OCI-LY3 (cell line): ENCODE data around the gene HTT.

Experiments
- H2AFZ ChIP-seq: fragments of 200-600, 300-600 bp; shearing (Covaris generic); 2 replicates; pipeline ENCODE4 v1.6.0; 2014; ENCODE audit warnings: antibody characterized with exemption, low read depth, low read length
- H3K27ac ChIP-seq: fragments of 200-600, 300-600 bp; sonication (generic); 2 replicates; pipeline ENCODE4 v1.5.1; 2014; ENCODE audit warnings: mild to moderate bottlenecking, low read length, moderate library complexity, mixed read lengths
- H3K27me3 ChIP-seq: fragments of 200-600, 300-600 bp; sonication (generic); 2 replicates; pipeline ENCODE4 v1.6.1; 2014; ENCODE audit warnings: low read depth, low read length, mixed read lengths
- H3K36me3 ChIP-seq: fragments of 200-600, 300-600 bp; sonication (generic); replicated peaks from 2 replicates; pipeline ENCODE3; 2014; ENCODE audit warnings: low read depth, low read length, mixed read lengths
- H3K4me1 ChIP-seq: fragments of 300-600, 200-600 bp; sonication (generic); 2 replicates; pipeline ENCODE4 v1.6.1; 2014; ENCODE audit warnings: low read length, mixed read lengths
- H3K4me2 ChIP-seq: fragments of 200-600, 300-600 bp; sonication (generic); 2 replicates; pipeline ENCODE4 v1.6.1; 2014; ENCODE audit warnings: low read length, mixed read lengths
- H3K4me3 ChIP-seq: fragments of 300-600, 200-600 bp; sonication (generic); 2 replicates; pipeline ENCODE4 v1.5.1; 2014; ENCODE audit warnings: antibody characterized with exemption, mild to moderate bottlenecking, low read length, moderate library complexity
- H3K79me2 ChIP-seq: fragments of 300-600, 200-600 bp; shearing (Covaris generic); 2 replicates; pipeline ENCODE4 v1.6.1; 2014; ENCODE audit warnings: mild to moderate bottlenecking, low read length, mixed read lengths
- H3K9ac ChIP-seq: fragments of 300-600, 200-600 bp; shearing (Covaris generic); 2 replicates; pipeline ENCODE4 v1.6.0; 2014; ENCODE audit warnings: mild to moderate bottlenecking, low read length, moderate library complexity
- H3K9me3 ChIP-seq: fragments of 200-600, 300-600 bp; shearing (Covaris generic); 2 replicates; pipeline ENCODE4 v1.6.1; 2014; ENCODE audit warnings: low read length, mixed read lengths; ENCODE audit not compliant: insufficient read depth
- H4K20me1 ChIP-seq: fragments of 200-600, 300-600 bp; sonication (generic); 2 replicates; pipeline ENCODE4 v1.6.1; 2016; ENCODE audit warnings: low read length, mixed read lengths; ENCODE audit not compliant: insufficient read depth
- CTCF ChIP-seq: fragments of 200-600, 300-600 bp; sonication (generic); IDR thresholded peaks from 2 replicates; pipeline ENCODE4 v1.5.1; 2014; ENCODE audit warnings: antibody characterized with exemption, low read length, low read depth
- EZH2phosphoT487 ChIP-seq: fragments of 200-600 bp; shearing (Covaris generic); IDR thresholded peaks from 2 replicates; pipeline ENCODE4 v1.6.1; 2018; ENCODE audit warnings: antibody characterized with exemption, mixed run types, low read depth

HTT gene

GRCh38 chr4:3253808-3254207, 179.3 kb downstream of the HTT start:
- Histone ChIP-seq H3K9ac (no peak overlapping the region), H3K27ac (no peak overlapping the region), H2AFZ (no peak overlapping the region), H4K20me1 (no peaks in the 10 kb centered on the region; the same call in 1 of the 2 replicates), H3K4me1 (peaks cover 26% of the 10 kb centered on the region), H3K36me3 (peaks cover 12% of the 10 kb centered on the region), H3K4me2 (no peak overlapping the region), H3K79me2 (no peaks in the 10 kb centered on the region), H3K27me3 (no peaks in the 10 kb centered on the region), H3K9me3 (no peaks in the 10 kb centered on the region), H3K4me3 (no peak overlapping the region)
- TF ChIP-seq CTCF, result no peak
- no peak for TF ChIP-seq EZH2phosphoT487

GRCh38 chr4:3254302-3255131, 180.0 kb downstream of the HTT start:
- Histone ChIP-seq H4K20me1 (no peaks in the 10 kb centered on the region; the same call in 1 of the 2 replicates), H3K9me3 (no peaks in the 10 kb centered on the region), H3K79me2 (no peaks in the 10 kb centered on the region), H3K9ac (no peak overlapping the region), H3K4me3 (no peak overlapping the region), H3K4me1 (peaks cover 26% of the 10 kb centered on the region), H3K36me3 (peaks cover 12% of the 10 kb centered on the region), H3K4me2 (no peak overlapping the region), H2AFZ (no peak overlapping the region), H3K27ac (no peak overlapping the region), H3K27me3 (no peaks in the 10 kb centered on the region)
- no peak for TF ChIP-seq CTCF
- TF ChIP-seq EZH2phosphoT487, result no peak

- Histone ChIP-seq H3K9me3 (no peaks in the 10 kb centered on the region), H3K27me3 (no peaks in the 10 kb centered on the region), H3K79me2 (no peaks in the 10 kb centered on the region), H3K4me1 (peaks cover 26% of the 10 kb centered on the region), H4K20me1 (no peaks in the 10 kb centered on the region; the same call in 1 of the 2 replicates), H3K9ac (no peak overlapping the region), H3K4me2 (no peak overlapping the region), H3K27ac (no peak overlapping the region), H3K36me3 (peaks cover 12% of the 10 kb centered on the region), H2AFZ (no peak overlapping the region), H3K4me3 (no peak overlapping the region)
- TF ChIP-seq CTCF (no peak), EZH2phosphoT487 (no peak)
Measured at GRCh38 chr4:3255611-3256186, 181.2 kb downstream of the HTT start.

- no peak overlapping the region for H3K27ac ChIP-seq
- H3K4me2 ChIP-seq, result peak overlapping the region; percentile 39; the same call in 1 of the 2 replicates
Measured at GRCh38 chr4:3256230-3257102, 182.0 kb downstream of the HTT start.

More at GRCh38 chr4:3256230-3257102, 182.0 kb downstream of the HTT start:
- Histone ChIP-seq H3K79me2 (no peaks in the 10 kb centered on the region), H3K4me3 (no peak overlapping the region), H2AFZ (no peak overlapping the region), H3K9me3 (no peaks in the 10 kb centered on the region), H4K20me1 (no peaks in the 10 kb centered on the region; the same call in 1 of the 2 replicates), H3K9ac (no peak overlapping the region), H3K36me3 (peaks cover 12% of the 10 kb centered on the region), H3K27me3 (no peaks in the 10 kb centered on the region), H3K4me1 (peaks cover 26% of the 10 kb centered on the region)
- no peak for TF ChIP-seq EZH2phosphoT487
